ENCODE data around the gene GLB1L2.

Gene GLB1L2

DNA sequence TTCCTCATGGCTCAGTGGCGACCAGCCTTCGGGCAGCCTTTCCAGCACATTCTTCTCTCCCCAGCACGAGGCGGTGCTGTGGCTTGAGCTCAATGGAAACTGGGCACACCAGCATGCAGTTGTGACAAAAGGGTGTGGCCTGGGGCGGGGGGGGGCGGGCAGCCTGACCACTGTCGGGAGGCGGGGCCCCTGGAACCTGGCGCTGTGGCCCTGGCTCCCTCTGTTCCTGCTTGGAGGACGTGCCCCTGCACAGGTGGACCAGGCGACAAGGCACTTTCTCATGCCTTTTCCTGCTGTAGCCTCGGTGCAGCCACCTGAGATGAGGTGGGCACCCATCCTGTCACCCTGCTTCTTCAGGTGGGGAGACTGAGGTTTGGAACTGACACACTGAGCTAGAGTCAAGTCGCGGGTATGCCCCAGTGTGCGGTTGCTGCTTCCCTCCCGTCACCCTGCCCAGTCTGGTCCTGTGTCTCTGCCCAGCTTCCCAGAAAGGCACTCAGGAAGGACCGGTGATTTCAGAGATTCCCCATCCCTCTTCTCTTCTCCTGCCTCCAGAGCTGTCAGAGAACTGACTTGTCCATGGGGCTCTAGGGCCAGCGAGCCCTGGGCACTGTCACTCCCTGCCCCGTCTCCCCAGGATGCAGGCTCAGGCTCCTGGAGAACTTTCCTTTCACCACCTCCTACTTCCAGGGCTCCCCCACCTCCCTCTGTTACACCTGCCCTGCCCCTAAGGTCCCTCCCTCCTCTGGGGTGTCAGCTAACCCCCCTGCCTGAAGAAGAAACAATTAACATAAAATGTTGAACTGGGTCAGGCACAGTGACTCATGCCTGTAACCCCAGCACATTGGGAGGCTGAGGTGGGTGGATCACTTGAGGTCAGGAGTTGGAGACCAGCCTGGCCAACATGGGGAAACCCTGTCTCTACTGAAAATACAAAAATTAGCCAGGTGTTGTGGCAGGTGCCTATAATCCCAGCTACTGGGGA lies 70.3 kb downstream of the GLB1L2 start:
- Histone ChIP-seq H4K20me1 (peaks cover 65% of the 10 kb centered on the region), H3K4me1 (peaks cover 26% of the 10 kb centered on the region), H3K27ac (no peak overlapping the region), H3K36me3 (no peaks in the 10 kb centered on the region), H3K4me3 (no peak overlapping the region), H3K9ac (no peak overlapping the region), H3K4me2 (no peak overlapping the region), H3K27me3 (no peaks in the 10 kb centered on the region), H3K9me3 (peaks cover 12% of the 10 kb centered on the region)
- TF ChIP-seq Cebpa-rat (IDR thresholded peaks at IDR 0.05) = no peak

DNA sequence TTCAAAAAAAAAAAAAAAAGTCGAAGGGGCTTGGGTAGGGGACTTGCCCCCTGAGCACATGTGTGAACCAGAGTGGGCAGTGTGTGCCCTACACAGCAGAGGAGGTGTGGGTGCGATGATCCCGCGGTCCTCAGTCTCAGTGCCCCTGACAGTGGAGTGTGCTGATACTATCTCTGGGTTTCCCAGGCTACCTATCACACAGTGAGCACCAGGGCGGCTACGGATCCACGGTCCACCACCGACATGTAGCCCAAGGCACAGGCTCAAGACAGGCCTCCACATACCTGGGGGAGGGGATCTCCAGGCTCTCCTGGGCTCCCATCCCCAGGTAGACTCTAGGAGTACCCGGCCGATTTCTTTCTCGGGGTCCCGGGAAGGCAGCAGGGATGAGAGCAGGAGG lies 71.1 kb downstream of the GLB1L2 start:
- H3K9me3 ChIP-seq = peaks cover 12% of the 10 kb centered on the region
- H3K4me2 ChIP-seq = no peak overlapping the region
- no peak overlapping the region for H3K9ac ChIP-seq
- H4K20me1 ChIP-seq = peaks cover 65% of the 10 kb centered on the region
- H3K27me3 ChIP-seq = no peaks in the 10 kb centered on the region
- H3K4me3 ChIP-seq = no peak overlapping the region
- H3K27ac ChIP-seq = no peak overlapping the region
- peaks cover 23% of the 10 kb centered on the region for H3K4me1 ChIP-seq
- no peak for TF ChIP-seq Cebpa-rat (IDR thresholded peaks at IDR 0.05)
- no peaks in the 10 kb centered on the region for H3K36me3 ChIP-seq

DNA sequence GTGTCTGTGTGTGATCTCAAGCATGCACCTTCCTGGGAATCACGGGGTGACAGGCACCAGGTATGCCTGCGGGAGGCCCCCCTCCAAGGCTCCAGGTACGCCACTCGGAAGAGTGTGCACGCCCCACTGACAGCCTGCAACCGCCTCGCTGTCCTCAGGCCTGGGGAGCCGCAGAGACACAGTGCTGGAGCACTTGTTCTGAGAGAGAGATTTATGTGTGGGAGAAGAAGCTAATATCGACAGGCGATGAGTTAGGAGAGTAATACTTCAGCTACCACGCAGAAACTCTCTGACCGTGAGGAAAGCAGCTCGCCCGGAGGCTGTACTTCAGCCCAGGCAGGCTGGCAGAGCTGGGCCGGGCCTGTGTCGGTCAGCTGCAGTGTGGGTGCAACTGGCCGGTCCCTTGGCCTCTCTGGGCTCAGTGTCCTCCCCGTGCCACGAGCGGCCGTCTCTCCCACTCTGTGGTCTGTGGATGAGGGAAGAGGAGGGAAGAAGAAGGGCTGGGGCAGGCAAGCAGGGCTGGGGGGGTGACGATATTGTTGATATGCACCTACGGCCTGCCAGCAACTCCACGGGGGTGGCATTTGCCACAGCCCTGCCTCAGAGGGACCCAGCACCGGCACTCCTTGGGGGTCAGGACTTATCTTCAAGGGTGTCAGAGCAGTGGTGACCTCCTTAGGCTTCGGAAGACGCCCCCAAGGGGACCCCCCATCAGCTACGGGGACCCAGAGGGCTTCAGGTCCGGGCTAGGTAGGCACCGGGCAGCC lies 73.0 kb downstream of the GLB1L2 start:
- TF ChIP-seq Cebpa-rat (IDR thresholded peaks at IDR 0.05) = no peak
- Histone ChIP-seq H3K9me3 (peaks cover 12% of the 10 kb centered on the region), H3K4me1 (peaks cover 5% of the 10 kb centered on the region), H3K9ac (no peak overlapping the region), H3K4me2 (no peak overlapping the region), H3K27ac (no peak overlapping the region), H3K4me3 (no peak overlapping the region), H3K27me3 (peaks cover 14% of the 10 kb centered on the region), H4K20me1 (peaks cover 61% of the 10 kb centered on the region), H3K36me3 (no peaks in the 10 kb centered on the region)

DNA sequence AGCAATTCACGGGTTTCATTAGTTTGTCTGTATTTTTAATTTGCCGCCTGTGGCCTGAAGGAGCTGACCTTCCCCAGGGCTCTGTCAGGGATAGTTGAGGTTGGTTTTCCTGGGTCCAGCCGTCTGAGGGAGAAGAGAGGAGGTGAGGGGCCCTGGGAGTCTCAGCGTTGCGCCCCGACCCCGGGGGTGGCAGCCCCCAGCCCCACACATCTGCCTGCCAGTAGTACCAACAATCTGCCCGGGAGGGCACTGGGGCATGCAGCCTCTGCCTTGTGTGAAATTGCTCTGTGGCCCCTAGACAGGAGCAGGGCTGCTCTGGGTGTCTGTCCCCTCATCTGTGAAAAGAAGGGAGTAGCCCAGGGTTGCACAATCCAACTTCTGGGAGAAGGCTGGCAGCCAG lies 73.6 kb downstream of the GLB1L2 start:
- Histone ChIP-seq H3K4me2 (no peak overlapping the region), H3K9ac (no peak overlapping the region), H3K9me3 (peaks cover 10% of the 10 kb centered on the region), H3K27me3 (peaks cover 21% of the 10 kb centered on the region), H3K4me1 (peaks cover 1% of the 10 kb centered on the region), H4K20me1 (peaks cover 63% of the 10 kb centered on the region), H3K36me3 (no peaks in the 10 kb centered on the region), H3K4me3 (no peak overlapping the region), H3K27ac (no peak overlapping the region)
- no peak for TF ChIP-seq Cebpa-rat (IDR thresholded peaks at IDR 0.05)

DNA sequence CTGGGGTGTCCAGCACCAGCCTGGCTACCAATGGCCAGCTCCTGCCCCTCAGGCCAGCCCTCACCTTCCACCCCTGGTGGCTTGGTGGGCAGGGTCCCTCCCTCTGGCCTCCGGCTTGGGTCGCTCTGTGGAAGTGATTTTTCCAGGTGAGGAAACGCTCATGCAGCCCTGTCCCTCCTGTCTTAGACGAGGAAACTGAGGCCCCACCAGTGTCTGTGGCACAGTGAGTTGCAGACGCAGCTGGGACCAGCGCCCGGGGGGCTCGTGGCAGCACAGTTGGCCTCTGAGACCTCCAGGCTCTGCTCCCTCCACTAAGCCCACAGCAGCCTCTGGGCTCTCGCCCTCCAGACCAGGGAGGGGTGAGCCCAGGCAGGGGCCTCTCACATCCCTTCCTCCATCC lies 74.1 kb downstream of the GLB1L2 start:
- Histone ChIP-seq H3K9me3 (peaks cover 6% of the 10 kb centered on the region), H4K20me1 (peaks cover 67% of the 10 kb centered on the region), H3K27me3 (peaks cover 25% of the 10 kb centered on the region), H3K4me3 (no peak overlapping the region), H3K36me3 (no peaks in the 10 kb centered on the region), H3K9ac (no peak overlapping the region), H3K4me2 (no peak overlapping the region), H3K27ac (no peak overlapping the region), H3K4me1 (peaks cover 5% of the 10 kb centered on the region)
- no peak for TF ChIP-seq Cebpa-rat (IDR thresholded peaks at IDR 0.05)

DNA sequence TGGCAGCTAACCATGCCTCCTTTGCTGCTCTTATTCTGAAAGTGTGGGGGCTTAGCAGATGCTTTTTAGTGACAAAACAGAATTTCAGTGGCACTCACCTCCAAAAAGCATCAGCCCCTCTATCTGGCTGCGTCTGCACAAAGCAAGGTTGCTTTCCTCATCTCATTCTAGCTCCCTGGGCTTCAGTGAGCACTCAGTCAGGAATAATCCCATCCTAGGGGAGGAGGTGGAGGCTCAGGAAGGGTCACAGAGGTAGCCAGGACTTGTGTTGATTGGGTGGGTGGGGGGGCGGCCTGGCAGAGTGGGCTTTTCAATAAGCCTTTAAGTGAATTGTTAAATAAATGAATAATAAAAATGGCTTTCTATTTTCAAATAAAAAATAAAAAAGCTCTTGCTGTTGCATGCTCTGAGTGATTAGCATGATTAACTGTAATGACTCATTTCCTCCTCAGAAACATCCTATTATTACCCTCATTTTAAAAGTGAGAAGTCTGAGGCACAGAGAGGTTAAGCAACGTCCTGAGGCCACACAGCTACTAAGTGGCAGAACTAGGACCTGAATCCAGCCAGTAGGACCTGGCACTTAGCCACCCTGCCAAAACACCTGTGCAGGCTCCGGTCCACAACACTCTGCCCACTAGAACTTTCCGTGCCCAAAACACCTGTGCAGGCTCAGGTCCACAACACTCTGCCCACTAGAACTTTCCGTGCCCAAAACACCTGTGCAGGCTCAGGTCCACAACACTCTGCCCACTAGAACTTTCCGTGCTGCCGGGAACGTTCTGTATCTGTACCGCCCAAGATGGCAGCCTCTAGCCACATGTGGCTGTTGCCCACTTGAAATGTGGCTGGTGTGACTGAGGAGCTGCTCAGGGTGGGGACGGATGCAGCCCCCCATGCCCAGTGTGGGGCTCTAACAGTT lies 74.7 kb downstream of the GLB1L2 start:
- Histone ChIP-seq H3K27ac (no peak overlapping the region), H3K4me3 (no peak overlapping the region), H3K4me1 (peaks cover 12% of the 10 kb centered on the region), H3K9me3 (no peaks in the 10 kb centered on the region), H3K36me3 (no peaks in the 10 kb centered on the region), H3K27me3 (peaks cover 31% of the 10 kb centered on the region), H3K4me2 (no peak overlapping the region), H4K20me1 (peaks cover 74% of the 10 kb centered on the region), H3K9ac (no peak overlapping the region)
- TF ChIP-seq Cebpa-rat (IDR thresholded peaks at IDR 0.05) = no peak

DNA sequence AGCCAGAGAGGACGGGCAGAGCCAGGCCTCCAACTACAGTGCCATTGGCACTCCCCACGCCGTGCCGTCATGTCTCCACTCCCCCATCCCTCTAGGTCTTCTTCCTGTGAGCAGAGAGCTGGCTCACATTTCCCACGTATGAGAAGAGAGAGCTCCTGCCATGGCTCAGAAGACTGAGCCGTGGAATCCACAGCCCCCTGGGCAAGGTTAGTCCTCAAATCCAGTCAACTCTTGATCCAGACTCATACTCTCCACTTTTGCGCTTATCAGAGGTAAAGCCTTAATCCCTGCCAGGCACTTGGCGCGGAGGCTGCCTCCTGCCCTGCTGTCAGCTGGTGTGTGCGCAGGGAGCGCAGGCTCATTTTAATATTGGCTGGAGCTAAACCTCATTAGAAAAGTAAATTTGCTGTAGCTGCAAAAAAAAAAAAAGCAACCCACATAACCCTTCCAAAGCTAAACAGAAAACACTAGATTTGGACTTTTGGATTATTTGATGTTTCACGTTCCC lies 75.6 kb downstream of the GLB1L2 start:
- Histone ChIP-seq H3K9ac (no peak overlapping the region), H3K27ac (no peak overlapping the region), H3K9me3 (no peaks in the 10 kb centered on the region), H3K36me3 (no peaks in the 10 kb centered on the region), H3K4me1 (peaks cover 13% of the 10 kb centered on the region), H4K20me1 (peaks cover 75% of the 10 kb centered on the region), H3K27me3 (peaks cover 33% of the 10 kb centered on the region), H3K4me2 (no peak overlapping the region), H3K4me3 (no peak overlapping the region)
- no peak for TF ChIP-seq Cebpa-rat (IDR thresholded peaks at IDR 0.05)

DNA sequence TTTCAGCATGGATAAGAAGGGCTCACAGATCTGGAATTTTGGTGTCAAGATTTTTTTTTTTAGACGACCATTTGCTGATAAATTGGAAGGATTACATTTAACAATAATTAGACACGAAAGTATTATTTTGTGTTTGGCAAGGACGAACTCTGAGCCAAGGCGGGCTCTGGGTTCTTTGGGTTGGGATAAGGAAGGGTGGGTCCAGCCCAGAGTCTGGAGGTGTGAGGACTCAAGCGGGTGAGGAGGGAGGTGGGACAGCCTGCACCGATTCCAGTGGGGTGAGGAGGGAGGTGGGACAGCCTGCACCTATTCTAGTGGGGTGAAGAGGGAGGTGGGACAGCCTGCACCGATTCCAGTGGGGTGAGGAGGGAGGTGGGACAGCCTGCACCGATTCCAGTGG lies 76.1 kb downstream of the GLB1L2 start:
- Histone ChIP-seq H3K9ac (no peak overlapping the region), H3K4me2 (no peak overlapping the region), H3K9me3 (no peaks in the 10 kb centered on the region), H3K27ac (no peak overlapping the region), H3K27me3 (peaks cover 37% of the 10 kb centered on the region), H3K4me1 (peaks cover 18% of the 10 kb centered on the region), H4K20me1 (peaks cover 76% of the 10 kb centered on the region), H3K4me3 (no peak overlapping the region), H3K36me3 (no peaks in the 10 kb centered on the region)
- no peak for TF ChIP-seq Cebpa-rat (IDR thresholded peaks at IDR 0.05)
